RWPE2 (cell line): ENCODE results near the gene TMEM222.
A peak's percentile ranks its signal among the peaks of the same experiment; 100 is the strongest.

Experiments used
- ATAC-seq: fragments of 200-7000 bp; cut with Tn5 transposase; 3 replicates; pipeline ENCODE4 v1.9.1; 2021; ENCODE audit warnings: low read depth
- DNase-seq: peaks from one replicate; pipeline ENCODE4 v3.0.0-alpha.2; 2020; ENCODE audit warnings: low spot score
- H3K27ac ChIP-seq: fragments of 450-650 bp; 2 replicates; pipeline ENCODE4 v1.5.1; 2017; ENCODE audit warnings: mild to moderate bottlenecking; ENCODE audit not compliant: poor library complexity, severe bottlenecking
- H3K27me3 ChIP-seq: fragments of 250-450 bp; sonication (Bioruptor Pico); 2 replicates; pipeline ENCODE4 v1.5.1; 2021; ENCODE audit warnings: mild to moderate bottlenecking, moderate library complexity; ENCODE audit not compliant: insufficient read depth, poor library complexity, severe bottlenecking
- H3K36me3 ChIP-seq: fragments of 250-450 bp; sonication (Bioruptor Pico); 2 replicates; pipeline ENCODE4 v1.5.1; 2020; ENCODE audit warnings: low read depth, mild to moderate bottlenecking, moderate library complexity
- H3K4me1 ChIP-seq: fragments of 250-450 bp; sonication (Bioruptor Pico); 2 replicates; pipeline ENCODE4 v1.5.1; 2021; ENCODE audit warnings: mild to moderate bottlenecking, moderate library complexity; ENCODE audit not compliant: insufficient read depth, poor library complexity, severe bottlenecking
- H3K4me3 ChIP-seq: fragments of 250-450 bp; sonication (Bioruptor Pico); 2 replicates; pipeline ENCODE4 v1.5.1; 2021; ENCODE audit warnings: mild to moderate bottlenecking, moderate library complexity; ENCODE audit not compliant: severe bottlenecking
- H3K9me3 ChIP-seq: fragments of 250-450 bp; sonication (Bioruptor Pico); 2 replicates; pipeline ENCODE4 v1.5.1; 2021; ENCODE audit warnings: mild to moderate bottlenecking, moderate library complexity; ENCODE audit not compliant: severe bottlenecking
- TF ChIP-seq, protein P1 (sequence below): fragments of 450-650 bp; IDR thresholded peaks from one replicate; pipeline ENCODE4 v1.5.1; 2017; ENCODE audit warnings: mild to moderate bottlenecking, moderate library complexity; ENCODE audit not compliant: poor library complexity, severe bottlenecking

Gene TMEM222

DNA sequence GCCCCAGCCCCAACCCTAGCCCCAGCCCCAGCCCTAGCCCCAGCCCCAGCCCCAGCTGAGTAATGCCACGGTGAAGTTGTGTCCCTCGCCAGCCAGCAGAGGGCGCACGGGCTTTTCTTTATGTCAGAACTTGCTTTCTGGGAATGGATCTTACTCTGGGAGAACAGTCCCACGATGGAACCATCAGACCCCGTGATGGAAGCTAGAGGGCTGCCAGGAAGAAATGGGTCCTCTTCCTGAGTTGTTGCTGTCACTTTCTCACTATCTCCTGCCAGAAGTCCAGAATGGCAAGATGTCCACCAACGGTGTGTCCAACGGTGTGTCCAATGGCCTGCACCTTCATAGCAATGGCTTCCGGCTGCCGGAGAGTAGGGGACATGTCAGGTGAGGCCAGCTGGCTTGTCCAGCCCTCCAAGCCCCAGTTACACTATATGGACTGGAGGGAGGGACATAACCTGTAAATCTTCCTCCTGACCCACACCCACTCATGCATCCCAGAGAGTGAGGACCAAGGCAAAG is 25.1 kb upstream of the TMEM222 start:
- Histone ChIP-seq H3K4me1 (peaks cover 18% of the 10 kb centered on the region), H3K9me3 (no peaks in the 10 kb centered on the region), H3K4me3 (no peak overlapping the region), H3K36me3 (peaks cover 18% of the 10 kb centered on the region), H3K27ac (peak overlapping the region; percentile 98), H3K27me3 (no peaks in the 10 kb centered on the region)
- 0 out of 3 replicates have a peak, but pooled peaks have one; percentile 10 for ATAC-seq
- TF ChIP-seq, protein P1, sequence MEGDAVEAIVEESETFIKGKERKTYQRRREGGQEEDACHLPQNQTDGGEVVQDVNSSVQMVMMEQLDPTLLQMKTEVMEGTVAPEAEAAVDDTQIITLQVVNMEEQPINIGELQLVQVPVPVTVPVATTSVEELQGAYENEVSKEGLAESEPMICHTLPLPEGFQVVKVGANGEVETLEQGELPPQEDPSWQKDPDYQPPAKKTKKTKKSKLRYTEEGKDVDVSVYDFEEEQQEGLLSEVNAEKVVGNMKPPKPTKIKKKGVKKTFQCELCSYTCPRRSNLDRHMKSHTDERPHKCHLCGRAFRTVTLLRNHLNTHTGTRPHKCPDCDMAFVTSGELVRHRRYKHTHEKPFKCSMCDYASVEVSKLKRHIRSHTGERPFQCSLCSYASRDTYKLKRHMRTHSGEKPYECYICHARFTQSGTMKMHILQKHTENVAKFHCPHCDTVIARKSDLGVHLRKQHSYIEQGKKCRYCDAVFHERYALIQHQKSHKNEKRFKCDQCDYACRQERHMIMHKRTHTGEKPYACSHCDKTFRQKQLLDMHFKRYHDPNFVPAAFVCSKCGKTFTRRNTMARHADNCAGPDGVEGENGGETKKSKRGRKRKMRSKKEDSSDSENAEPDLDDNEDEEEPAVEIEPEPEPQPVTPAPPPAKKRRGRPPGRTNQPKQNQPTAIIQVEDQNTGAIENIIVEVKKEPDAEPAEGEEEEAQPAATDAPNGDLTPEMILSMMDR = peak; percentile 82
- no peak for DNase-seq

DNA sequence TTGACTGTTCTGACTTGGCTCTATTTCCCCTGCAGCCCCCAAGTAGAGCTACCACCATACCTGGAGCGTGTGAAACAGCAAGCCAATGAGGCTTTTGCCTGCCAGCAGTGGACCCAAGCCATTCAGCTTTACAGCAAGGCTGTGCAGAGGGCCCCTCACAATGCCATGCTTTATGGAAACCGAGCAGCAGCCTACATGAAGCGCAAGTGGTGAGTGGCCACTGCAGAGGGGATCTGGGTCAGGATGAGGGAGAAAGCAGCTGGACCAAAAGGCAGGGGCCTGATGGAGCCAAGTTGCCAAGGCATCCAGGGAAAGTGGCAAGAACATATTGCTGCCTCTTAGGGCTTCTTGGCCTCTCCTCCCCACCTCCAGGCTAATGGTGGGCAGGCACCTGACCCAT is 24.1 kb upstream of the TMEM222 start:
- TF ChIP-seq, protein P1 = no peak
- no peaks in the 10 kb centered on the region for H3K9me3 ChIP-seq

DNA sequence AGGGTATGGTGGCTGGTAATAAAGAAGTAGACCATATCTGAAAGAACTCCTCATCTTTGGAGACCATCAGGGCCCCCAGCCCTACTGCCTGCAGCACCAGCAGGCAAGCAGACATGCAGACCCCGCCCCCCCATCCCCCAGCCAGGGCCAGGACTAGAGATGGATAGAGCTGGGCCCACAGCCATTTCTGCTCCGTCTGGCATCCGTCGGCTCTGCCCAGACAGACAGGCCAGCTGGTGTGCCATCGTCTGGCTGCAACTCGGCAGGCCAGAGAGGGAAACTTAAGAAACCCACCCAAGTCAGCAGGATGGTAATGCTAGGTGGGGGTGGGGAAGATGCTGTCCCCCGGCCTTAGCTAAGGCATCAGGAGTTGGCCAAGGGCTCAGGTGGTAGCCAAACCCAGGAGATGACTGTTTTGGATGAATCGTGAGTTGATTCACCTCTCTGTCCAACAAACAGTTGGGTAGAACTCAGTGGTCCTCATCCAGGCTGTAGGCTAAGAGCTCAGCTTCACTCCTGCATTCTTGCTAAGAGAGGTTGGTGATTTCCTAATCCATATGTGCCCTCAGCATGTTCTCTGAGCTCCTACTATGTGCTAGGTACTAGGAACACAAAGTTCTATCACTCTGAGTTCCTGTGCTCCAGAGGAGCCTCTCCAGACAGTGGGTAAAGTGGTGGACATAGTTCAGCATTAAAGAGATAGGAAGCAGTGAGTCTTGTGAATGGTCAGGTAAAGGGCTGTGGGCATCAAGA is 23.2 kb upstream of the TMEM222 start:
- Histone ChIP-seq H3K4me1 (peaks cover 18% of the 10 kb centered on the region), H3K27me3 (no peaks in the 10 kb centered on the region), H3K9me3 (no peaks in the 10 kb centered on the region), H3K27ac (peak overlapping the region; percentile 98), H3K4me3 (no peak overlapping the region), H3K36me3 (peaks cover 14% of the 10 kb centered on the region)
- no peak for DNase-seq
- TF ChIP-seq, protein P1 = no peak
- ATAC-seq = no peak

More for the DNA sequence above, 24.1 kb upstream of the TMEM222 start:
- Histone ChIP-seq H3K27ac (peak overlapping the region; percentile 98), H3K4me3 (no peak overlapping the region), H3K36me3 (peaks cover 18% of the 10 kb centered on the region), H3K4me1 (peaks cover 18% of the 10 kb centered on the region), H3K27me3 (no peaks in the 10 kb centered on the region)
- ATAC-seq (no peak), DNase-seq (no peak)

DNA sequence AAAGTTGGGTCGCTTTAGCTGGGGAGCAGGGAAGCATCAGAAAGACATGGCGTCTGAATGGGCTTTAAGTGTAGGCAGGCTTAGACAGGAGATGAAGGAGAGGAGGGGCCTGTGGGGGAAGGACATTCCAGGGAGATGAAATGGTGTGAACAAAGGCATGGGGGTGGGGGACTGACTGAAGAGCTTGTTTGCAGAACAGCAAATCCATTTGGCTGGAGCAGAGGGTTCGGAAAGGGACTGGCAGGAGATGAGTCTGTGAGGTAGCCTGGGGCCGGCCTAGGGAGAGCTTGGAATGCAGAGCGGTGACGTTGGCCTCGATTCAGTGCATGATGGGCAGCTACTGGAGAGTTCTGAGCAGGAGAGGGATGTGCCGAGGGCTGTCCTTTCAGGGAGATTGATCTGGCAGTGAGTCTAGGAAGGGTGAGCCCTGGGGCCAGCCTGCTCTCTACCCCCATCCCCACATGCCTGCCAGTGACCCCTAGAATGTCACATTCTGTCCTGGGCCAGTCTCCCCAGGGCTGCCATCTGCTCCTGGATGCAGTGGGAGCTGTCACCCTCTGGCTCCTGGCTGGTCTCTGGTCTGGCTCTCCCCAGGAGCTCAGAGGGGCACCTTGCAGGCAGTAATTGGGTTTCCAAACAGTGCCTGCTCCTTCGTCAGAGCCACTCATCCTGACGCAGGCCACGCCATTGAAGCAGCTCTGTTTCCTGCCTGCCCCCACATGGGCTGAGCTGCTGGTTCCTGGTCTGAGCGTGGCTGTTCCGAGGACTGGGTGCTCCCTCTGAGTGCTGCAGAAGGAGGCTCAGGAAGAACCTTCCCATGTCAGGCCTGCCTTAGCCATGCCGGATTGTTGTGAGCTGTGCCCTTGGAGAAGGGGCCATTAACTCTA is 22.3 kb upstream of the TMEM222 start:
- peaks cover 6% of the 10 kb centered on the region; the same call in 1 of the 2 replicates for H3K36me3 ChIP-seq
- peaks cover 18% of the 10 kb centered on the region for H3K4me1 ChIP-seq
- no peak overlapping the region for H3K4me3 ChIP-seq
- H3K27me3 ChIP-seq = no peaks in the 10 kb centered on the region
- TF ChIP-seq, protein P1 = no peak
- no peaks in the 10 kb centered on the region for H3K9me3 ChIP-seq
- DNase-seq (peak; percentile 98), ATAC-seq (peak; percentile 94)
- H3K27ac ChIP-seq = peak overlapping the region; percentile 98
